GM21381 (cell line): ENCODE measurements around the gene CEBPZ.
A peak's percentile ranks its signal among the peaks of the same experiment; 100 is the strongest.
"Not testable (repeated sequence)": the region's sequence is repeated elsewhere in the genome, so short reads cannot be mapped to it uniquely, and the experiment has no call there.

Experiments used
- ATAC-seq: cut with Tn5 transposase; IDR thresholded peaks from one replicate; pipeline ENCODE4 v1.9.1; 2021; ENCODE audit warnings: mild to moderate bottlenecking, moderate library complexity; ENCODE audit not compliant: unreplicated experiment

Gene CEBPZ, protein sequence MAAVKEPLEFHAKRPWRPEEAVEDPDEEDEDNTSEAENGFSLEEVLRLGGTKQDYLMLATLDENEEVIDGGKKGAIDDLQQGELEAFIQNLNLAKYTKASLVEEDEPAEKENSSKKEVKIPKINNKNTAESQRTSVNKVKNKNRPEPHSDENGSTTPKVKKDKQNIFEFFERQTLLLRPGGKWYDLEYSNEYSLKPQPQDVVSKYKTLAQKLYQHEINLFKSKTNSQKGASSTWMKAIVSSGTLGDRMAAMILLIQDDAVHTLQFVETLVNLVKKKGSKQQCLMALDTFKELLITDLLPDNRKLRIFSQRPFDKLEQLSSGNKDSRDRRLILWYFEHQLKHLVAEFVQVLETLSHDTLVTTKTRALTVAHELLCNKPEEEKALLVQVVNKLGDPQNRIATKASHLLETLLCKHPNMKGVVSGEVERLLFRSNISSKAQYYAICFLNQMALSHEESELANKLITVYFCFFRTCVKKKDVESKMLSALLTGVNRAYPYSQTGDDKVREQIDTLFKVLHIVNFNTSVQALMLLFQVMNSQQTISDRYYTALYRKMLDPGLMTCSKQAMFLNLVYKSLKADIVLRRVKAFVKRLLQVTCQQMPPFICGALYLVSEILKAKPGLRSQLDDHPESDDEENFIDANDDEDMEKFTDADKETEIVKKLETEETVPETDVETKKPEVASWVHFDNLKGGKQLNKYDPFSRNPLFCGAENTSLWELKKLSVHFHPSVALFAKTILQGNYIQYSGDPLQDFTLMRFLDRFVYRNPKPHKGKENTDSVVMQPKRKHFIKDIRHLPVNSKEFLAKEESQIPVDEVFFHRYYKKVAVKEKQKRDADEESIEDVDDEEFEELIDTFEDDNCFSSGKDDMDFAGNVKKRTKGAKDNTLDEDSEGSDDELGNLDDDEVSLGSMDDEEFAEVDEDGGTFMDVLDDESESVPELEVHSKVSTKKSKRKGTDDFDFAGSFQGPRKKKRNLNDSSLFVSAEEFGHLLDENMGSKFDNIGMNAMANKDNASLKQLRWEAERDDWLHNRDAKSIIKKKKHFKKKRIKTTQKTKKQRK

DNA sequence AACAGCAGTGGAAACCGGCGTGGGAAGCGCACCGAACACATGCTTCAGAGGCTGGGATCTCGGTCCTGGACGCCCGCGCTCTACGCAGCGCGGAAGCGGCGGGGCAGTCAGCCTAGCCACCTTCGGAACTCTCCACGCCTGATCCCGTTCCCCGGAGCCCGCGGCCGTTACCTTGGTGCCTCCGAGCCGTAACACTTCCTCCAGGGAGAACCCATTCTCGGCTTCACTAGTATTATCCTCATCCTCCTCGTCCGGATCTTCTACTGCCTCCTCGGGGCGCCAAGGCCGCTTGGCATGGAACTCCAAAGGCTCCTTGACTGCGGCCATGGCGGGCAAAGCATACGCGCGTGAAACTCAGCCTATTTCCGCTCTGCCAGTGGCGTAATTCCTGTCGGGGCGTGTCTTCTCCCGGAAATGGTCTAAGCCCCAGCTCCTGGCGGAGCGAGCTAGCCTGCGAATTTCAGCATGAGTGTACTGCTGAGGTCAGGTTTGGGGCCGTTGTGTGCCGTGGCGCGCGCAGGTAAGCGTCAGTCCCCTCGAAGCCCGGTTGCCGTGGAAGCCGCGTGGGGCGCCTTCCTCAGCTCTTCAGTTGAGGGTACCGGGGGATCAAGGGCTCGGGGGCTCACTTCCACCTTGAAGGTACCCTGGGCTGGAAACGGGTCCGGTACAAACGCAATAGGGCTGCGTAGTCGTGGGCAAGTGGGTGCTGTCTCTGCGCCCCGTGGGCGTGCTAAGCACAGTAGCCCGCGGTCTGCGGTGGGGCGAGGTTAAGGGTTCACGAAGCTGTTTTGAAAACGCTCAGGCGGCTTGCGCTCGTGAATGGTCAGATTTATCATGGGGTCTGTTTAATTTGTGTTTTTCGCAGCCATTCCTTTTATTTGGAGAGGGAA is at the start of gene CEBPZ, which contains the start of gene NDUFAF7:
Gene CEBPZ (minus strand): TSS at position 356 of the 890 bp plus-strand sequence. CDS start 29 bp downstream, at position 327.
Gene NDUFAF7 (plus strand): TSS at position 418 of the 890 bp plus-strand sequence. CDS start 48 bp downstream, at position 466.
- ATAC-seq = peak; percentile 95

- ATAC-seq = no peak
Observed at GRCh38 chr2:37276291-37276690, 44.9 kb upstream of the CEBPZ start.

DNA sequence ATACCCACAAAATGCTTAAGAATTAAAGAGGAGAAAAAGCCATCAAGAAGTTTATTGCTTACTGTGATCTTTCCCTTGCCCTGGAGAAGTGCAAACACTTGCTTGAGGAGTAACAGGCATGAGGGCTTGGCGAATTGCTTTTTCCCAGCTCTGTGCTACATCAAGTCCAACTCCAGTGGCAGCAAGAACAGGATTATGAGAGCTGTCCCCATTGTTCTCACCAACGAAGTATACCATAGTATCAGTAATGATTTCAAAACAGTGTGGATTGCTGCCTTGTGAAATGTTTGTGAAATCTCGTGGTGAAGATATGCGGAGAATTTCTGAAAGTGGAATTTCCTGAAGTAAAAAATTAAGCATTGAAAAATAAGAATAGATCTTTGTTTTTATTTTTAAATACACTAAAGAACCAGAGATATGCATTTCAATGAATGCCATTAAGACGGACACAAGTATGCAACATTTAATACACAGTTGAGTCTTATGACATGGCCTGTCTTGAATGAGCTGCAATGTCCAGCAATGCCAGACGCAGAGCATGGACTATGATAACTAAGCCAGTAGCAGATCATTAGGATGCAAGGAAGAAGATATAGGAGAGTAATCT is 43.1 kb upstream of the CEBPZ start:
- ATAC-seq = no peak

- no peak for ATAC-seq
Observed at GRCh38 chr2:37271376-37272067, 40.1 kb upstream of the CEBPZ start.

DNA sequence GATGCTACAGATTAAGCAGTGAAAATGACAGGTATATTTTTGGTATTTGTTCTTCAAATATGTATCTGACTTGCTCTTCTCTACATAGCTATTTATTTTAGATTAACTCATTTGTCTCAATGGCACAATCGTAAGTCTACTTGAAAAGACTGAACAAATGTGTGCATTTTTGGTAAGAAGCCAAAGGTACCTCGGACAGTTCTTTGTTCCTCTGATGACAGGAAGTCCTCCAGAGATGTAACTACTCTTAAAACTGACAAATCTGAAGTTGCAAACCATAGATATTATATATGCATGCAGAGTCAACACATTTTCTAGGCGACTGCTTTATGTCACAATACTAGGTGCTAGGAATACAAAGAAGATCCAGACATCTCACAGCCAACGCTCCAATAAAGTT is 36.7 kb upstream of the CEBPZ start:
- ATAC-seq = no peak

GRCh38 chr2:37267685-37268084 is 36.3 kb upstream of the CEBPZ start:
- ATAC-seq = no peak

GRCh38 chr2:37263839-37264238 is 32.4 kb upstream of the CEBPZ start:
- ATAC-seq = no peak

DNA sequence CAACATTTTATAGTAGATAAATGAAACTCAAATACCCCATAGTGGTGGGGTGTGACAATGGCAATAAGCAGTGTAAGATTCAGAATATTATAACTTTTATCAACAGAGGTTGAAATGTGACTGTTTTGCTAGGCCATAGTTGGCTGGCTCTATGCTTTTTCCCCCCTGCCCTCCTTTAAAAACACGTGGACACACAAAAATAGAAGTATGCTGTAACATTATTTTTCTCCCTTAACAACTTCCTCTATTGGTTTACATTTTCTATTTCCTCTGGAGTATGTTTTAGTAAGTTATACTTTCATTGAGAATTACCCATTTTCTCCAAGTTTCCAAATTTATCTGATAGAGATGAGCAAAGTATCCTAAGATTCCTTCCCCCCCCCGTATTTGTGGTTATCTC is 31.1 kb upstream of the CEBPZ start:
- ATAC-seq = no peak

GRCh38 chr2:37250869-37251740 is 19.7 kb upstream of the CEBPZ start:
- no peak for ATAC-seq

GRCh38 chr2:37246205-37246604 is 14.8 kb upstream of the CEBPZ start:
- ATAC-seq = no peak

DNA sequence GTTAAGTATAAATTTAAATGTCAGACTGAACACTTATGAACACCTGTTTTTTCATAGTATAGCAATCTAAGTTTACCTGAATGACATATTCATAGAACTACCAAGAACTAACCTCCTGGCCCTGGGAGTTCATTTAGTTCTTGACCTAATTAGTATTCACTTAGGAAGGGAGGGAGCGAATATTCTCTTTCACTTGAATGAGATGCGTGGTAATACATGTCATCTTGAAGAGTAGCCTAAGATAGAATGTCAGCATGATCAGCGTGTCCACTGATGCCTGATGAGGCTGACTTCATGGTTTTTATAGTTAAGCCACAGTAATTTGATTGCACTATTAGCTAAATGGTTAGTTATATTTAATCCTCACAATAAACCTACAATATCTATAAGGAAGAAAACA is 13.4 kb upstream of the CEBPZ start:
- ATAC-seq = no peak

DNA sequence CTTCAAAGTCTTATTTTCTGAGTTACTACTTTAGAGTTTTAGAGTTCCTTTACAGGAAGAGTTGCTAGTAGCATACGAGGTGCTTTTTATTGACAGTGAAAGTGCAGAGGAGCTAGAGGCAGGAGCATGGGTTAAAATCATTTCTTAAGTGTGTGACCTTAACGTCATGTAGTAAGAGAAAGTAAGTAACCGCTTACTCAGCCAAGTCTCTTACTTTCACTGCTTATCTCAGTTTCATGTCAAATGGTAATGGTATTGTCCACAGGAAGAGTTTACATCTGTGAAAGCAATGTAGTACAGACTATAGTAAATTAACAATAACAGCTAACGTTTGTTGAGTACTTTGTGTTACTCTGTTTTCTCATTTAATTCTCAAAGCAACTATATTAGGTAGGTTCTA is 12.6 kb upstream of the CEBPZ start:
- ATAC-seq = peak; percentile 80

- no peak for ATAC-seq
Observed at GRCh38 chr2:37243435-37243834, 12.0 kb upstream of the CEBPZ start.

- no peak for ATAC-seq
Observed at GRCh38 chr2:37232131-37232933, 936 bp upstream of the CEBPZ start.

GRCh38 chr2:37230581-37230980 is 815 bp downstream of the CEBPZ start:
- no peak for ATAC-seq

DNA sequence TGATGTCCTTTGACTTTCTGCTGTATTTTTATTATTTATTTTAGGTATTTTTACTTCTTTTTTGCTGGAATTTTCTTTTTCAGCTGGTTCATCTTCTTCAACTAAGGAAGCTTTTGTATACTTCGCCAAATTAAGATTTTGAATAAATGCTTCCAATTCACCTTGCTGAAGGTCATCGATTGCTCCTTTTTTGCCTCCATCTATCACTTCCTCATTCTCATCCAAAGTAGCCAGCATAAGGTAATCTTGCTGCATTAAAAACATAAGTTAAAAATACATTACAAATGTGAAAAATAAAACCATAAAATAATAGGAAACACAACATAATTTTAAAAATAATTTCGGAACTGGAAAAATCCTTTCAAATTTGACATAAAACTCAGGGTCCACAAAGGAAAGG is 2.6 kb downstream of the CEBPZ start:
- no peak for ATAC-seq

GRCh38 chr2:37226863-37227262 is 4.5 kb downstream of the CEBPZ start:
- no peak for ATAC-seq

GRCh38 chr2:37225129-37225528 is 6.3 kb downstream of the CEBPZ start:
- not testable (repeated sequence) for ATAC-seq
